K562 (cell line): Measurements from ENCODE around the gene IRF5. TPM values are rescaled to one million over a fixed set of nuclear protein-coding genes. Genes with fewer than 3 reads are reported as not detected.
"Not testable (repeated sequence)": the region's sequence is repeated elsewhere in the genome, so short reads cannot be mapped to it uniquely, and the experiment has no call there.

ENCODE experiments used
- ATAC-seq: fragments of 200-7000 bp; cut with Tn5 transposase; 3 replicates; pipeline ENCODE4 v1.9.1; 2020; ENCODE audit warnings: moderate library complexity
- BruUV-seq: library from RNA; stranded (reverse); fragments of 400-500 nt; replicated peaks from 2 replicates; lab custom pipeline; 2021; lab: Mats Ljungman, UMichigan
- CTCF ChIA-PET: fragments of 300-600 bp; formaldehyde crosslinking; extraction: SDS; loops from one replicate; lab custom pipeline; 2021; ENCODE audit warnings: low intra/inter-chr PET ratio; lab: Yijun Ruan, JAX
- POLR2A ChIA-PET: fragments of 300-600, 350-650 bp; sonication (Branson Sonifier 250); formaldehyde crosslinking; extraction: SDS; loops from one replicate; lab custom pipeline; 2021; ENCODE audit warnings: antibody characterized with exemption, inconsistent platforms; lab: Yijun Ruan, JAX
- DNase-seq, 4 experiments: peaks; one replicate each; pipeline versions ENCODE4 v3.0.0 to v3.0.0-alpha.2; 2011 to 2018; ENCODE audit warnings: low spot score in 3 of 4, mixed read lengths in 3 of 4; ENCODE audit errors: extremely low read depth in 1 of 4
- FAIRE-seq: peaks from 2 replicates; lab custom pipeline; 2011; peaks lifted over from hg19 to GRCh38; lab: Jason Lieb, UNC
- H2AFZ ChIP-seq: 2 replicates; pipeline ENCODE4 v1.6.0; 2011; ENCODE audit warnings: low read depth, low read length, control low read depth, inconsistent platforms
- H3K27ac ChIP-seq: fragments of 200-600 bp; 3 replicates; pipeline ENCODE4 v1.8.0; 2011; ENCODE audit warnings: low read depth, mild to moderate bottlenecking, control low read depth, inconsistent platforms, low read length, moderate library complexity, mixed read lengths; ENCODE audit errors: extremely low read depth
- H3K27me3 ChIP-seq, 2 experiments: fragments of 300-600 bp in 1 of 2; 2 replicates in 1 of 2; 3 replicates in 1 of 2; pipeline versions ENCODE4 v1.6.0 to v1.8.0; 2011; ENCODE audit warnings: inconsistent platforms in 2 of 2, low read length in 2 of 2, mild to moderate bottlenecking in 1 of 2, mixed read lengths in 1 of 2, moderate library complexity in 1 of 2; ENCODE audit not compliant: control insufficient read depth in 2 of 2, insufficient read depth in 2 of 2
- H3K36me3 ChIP-seq: fragments of 300-600 bp; 3 replicates; pipeline ENCODE4 v1.8.0; 2011; ENCODE audit warnings: mild to moderate bottlenecking, low read length, inconsistent platforms; ENCODE audit not compliant: control insufficient read depth, insufficient read depth
- H3K4me1 ChIP-seq, 2 experiments: fragments of 200-600 bp in 1 of 2; replicated peaks in 1 of 2; 2 replicates in 1 of 2; 3 replicates in 1 of 2; pipeline versions ENCODE4 v1.5.1 to v1.8.0; 2011; ENCODE audit warnings: inconsistent platforms in 2 of 2, low read length in 2 of 2, mild to moderate bottlenecking in 1 of 2, mixed read lengths in 1 of 2, moderate library complexity in 1 of 2; ENCODE audit not compliant: control insufficient read depth in 2 of 2, insufficient read depth in 2 of 2
- H3K4me2 ChIP-seq: 2 replicates; pipeline ENCODE4 v1.6.1; 2011; ENCODE audit warnings: low read length, control low read depth, inconsistent platforms, mixed read lengths; ENCODE audit not compliant: insufficient read depth
- H3K4me3 ChIP-seq: fragments of 200-600 bp; sonication (generic), shearing (Covaris generic); 2 replicates; pipeline ENCODE4 v1.5.1; 2016; ENCODE audit warnings: control low read depth, inconsistent platforms
- H3K79me2 ChIP-seq: fragments of 200-600 bp; 3 replicates; pipeline ENCODE4 v1.8.0; 2011; ENCODE audit warnings: low read length, inconsistent platforms; ENCODE audit not compliant: control insufficient read depth, insufficient read depth
- H3K9ac ChIP-seq, 2 experiments: 2 replicates each; pipeline versions ENCODE4 v1.6.0 to v1.6.1; 2011; ENCODE audit warnings: low read depth in 2 of 2, low read length in 2 of 2, control low read depth in 1 of 2, inconsistent platforms in 1 of 2, mild to moderate bottlenecking in 1 of 2, mixed read lengths in 1 of 2; ENCODE audit not compliant: insufficient read depth in 1 of 2
- H3K9me1 ChIP-seq: one replicate; pipeline ENCODE4 v1.6.0; 2011; ENCODE audit warnings: inconsistent platforms, mild to moderate bottlenecking, low read length, moderate library complexity; ENCODE audit not compliant: control insufficient read depth, insufficient read depth
- H3K9me3 ChIP-seq: replicated peaks from 2 replicates; pipeline ENCODE4 v1.5.1; 2011; ENCODE audit warnings: low read depth, low read length, inconsistent platforms; ENCODE audit not compliant: control insufficient read depth, insufficient read depth
- H4K20me1 ChIP-seq: replicated peaks from 2 replicates; pipeline ENCODE4 v1.6.1; 2011; ENCODE audit warnings: low read length, inconsistent platforms, mixed read lengths; ENCODE audit not compliant: control insufficient read depth, insufficient read depth
- AFF4 ChIP-seq: sonication (generic); formaldehyde crosslinking; IDR thresholded peaks from 2 replicates; pipeline ENCODE4 v1.8.0; 2023; ENCODE audit warnings: mild to moderate bottlenecking, missing genetic modification reagents
- CAMTA2 ChIP-seq: fragments of 250-450 bp; sonication (Bioruptor Pico); conservative IDR thresholded peaks from 2 replicates; pipeline ENCODE4 v1.5.1; 2022
- NR0B1 ChIP-seq: fragments of 450-650 bp; IDR thresholded peaks from one replicate; pipeline ENCODE4 v1.6.1; 2018; ENCODE audit warnings: mild to moderate bottlenecking, moderate library complexity; ENCODE audit not compliant: partially characterized antibody
- PHF20 ChIP-seq: fragments of 450-650 bp; IDR thresholded peaks from 2 replicates; pipeline ENCODE4 v1.6.1; 2018; ENCODE audit not compliant: partially characterized antibody
- ZNF217 ChIP-seq: sonication (generic); formaldehyde crosslinking; IDR thresholded peaks from 2 replicates; pipeline ENCODE4 v1.8.0; 2022; ENCODE audit warnings: mild to moderate bottlenecking, missing genetic modification reagents
- WGBS: fragments of 100-300 bp; shearing (Covaris generic); methylation state at CpG from one replicate; pipeline ENCODE4 v1.1.6; 2016; ENCODE audit warnings: low coverage, mixed read lengths; ENCODE audit not compliant: insufficient coverage; ENCODE audit errors: missing lambda C conversion rate; 5-methylcytosine and 5-hydroxymethylcytosine counted together
- in situ Hi-C: fragments of 300-500 bp; cut with MboI; formaldehyde crosslinking; loops from 4 replicates; pipeline ENCODE4 v1.15.0; 2018; ENCODE audit warnings: inconsistent platforms, mixed read lengths
- intact Hi-C: fragments of 100-400 bp; cut with micrococcal nuclease; formaldehyde crosslinking; loops from 2 replicates; pipeline ENCODE4 v1.14.2; 2022
- polyA plus RNA-seq, 8 experiments: library from polyadenylated mRNA; depleted of rRNA in 4 of 8; stranded (reverse) in 5 of 8; unstranded in 3 of 8; fragments of >200 nt; fragmentation: Nextera tagmentation in 2 of 8; fragmentation: Illumina TruSeq in 1 of 8; extraction: Ambion mirVana in 2 of 8; extraction: Trizol in 1 of 8; gene quantifications; 2 replicates each; pipeline versions ENCODE4 v1.2.1 to v1.2.3, GENCODE V29; 2011 to 2014; ENCODE audit warnings: inconsistent platforms in 1 of 8, missing spikeins in 1 of 8
- total RNA-seq, 7 experiments: library from RNA; depleted of rRNA in 6 of 7; stranded (reverse); fragments of >200 nt in 6 of 7; fragmentation: Illumina TruSeq in 2 of 7; extraction: Trizol in 2 of 7; gene quantifications; 2 replicates each; pipeline versions ENCODE4 v1.2.1 to v1.2.3, GENCODE V29; 2011 to 2021; ENCODE audit warnings: low replicate concordance in 1 of 7

IRF5 gene
- total and polyA plus RNA-seq, 9 of the 15 experiments (the other 6 are each of a cell fraction or from before 2014, with no cell fraction given) = 0.04 TPM; not detected in 8

GRCh38 chr7:128912281-128912680 is 25.4 kb upstream of the IRF5 start (continued):
- no peak for TF ChIP-seq NR0B1
- TF ChIP-seq AFF4 (CRISPR knock-in tag) = no peak
- TF ChIP-seq PHF20 = no peak
- no peak for TF ChIP-seq ZNF217 (CRISPR knock-in tag)
- no peak for TF ChIP-seq CAMTA2 (CRISPR knock-in tag)

GRCh38 chr7:128912709-128913495 is 24.8 kb upstream of the IRF5 start:
- BruUV-seq, H3K4me3 ChIP-seq, H3K36me3 ChIP-seq, H3K9ac ChIP-seq, intact Hi-C loops, H2AFZ ChIP-seq, H3K27ac ChIP-seq, H3K9me3 ChIP-seq, CTCF ChIA-PET, DNase-seq, H3K9me1 ChIP-seq, H3K4me2 ChIP-seq, H3K79me2 ChIP-seq: not testable (repeated sequence)
- Histone ChIP-seq H3K27me3 (peaks cover 57 to 81% of the 10 kb centered on the region in 2 experiments), H3K4me1 (peaks cover 0 to 35% of the 10 kb centered on the region in 2 experiments; a peak in 2 of 5 replicates), H4K20me1 (peaks cover 11% of the 10 kb centered on the region; the same call in 1 of the 2 replicates)
- in situ Hi-C loops = loop anchor here (5.0 kb wide), 1 partner anchor 56 kb away; no protein-coding TSS in a partner anchor
- FAIRE-seq (peak; percentile 78), ATAC-seq (peak; percentile 20)
- WGBS = 4% methylated on average over 7 of the region's 20 CpGs
- POLR2A ChIA-PET = interaction anchor here (1.7 kb wide), 1 partner anchor 10 kb away, joined by 5 read pairs; no protein-coding TSS in a partner anchor
